HG03432 (cell line): ENCODE data around the gene NADSYN1.

Source experiments
- ATAC-seq: cut with Tn5 transposase; IDR thresholded peaks from one replicate; pipeline ENCODE4 v1.9.1; 2021; ENCODE audit warnings: mild to moderate bottlenecking, moderate library complexity; ENCODE audit not compliant: unreplicated experiment

Gene NADSYN1

GRCh38 chr11:71472941-71473792 is 20.2 kb downstream of the NADSYN1 start:
- ATAC-seq, result no peak

GRCh38 chr11:71473793-71474080 is 20.7 kb downstream of the NADSYN1 start:
- no peak for ATAC-seq

- ATAC-seq, result no peak
Measured at GRCh38 chr11:71474141-71474770, 21.3 kb downstream of the NADSYN1 start.

GRCh38 chr11:71474771-71475483 is 21.9 kb downstream of the NADSYN1 start:
- ATAC-seq, result no peak

- no peak for ATAC-seq
Measured at GRCh38 chr11:71476031-71476430, 23.0 kb downstream of the NADSYN1 start.

- ATAC-seq, result no peak
Measured at GRCh38 chr11:71476926-71477640, 24.1 kb downstream of the NADSYN1 start.

- no peak for ATAC-seq
Measured at GRCh38 chr11:71477641-71478527, 24.9 kb downstream of the NADSYN1 start.

- ATAC-seq, result no peak
Measured at GRCh38 chr11:71478528-71478840, 25.5 kb downstream of the NADSYN1 start.

GRCh38 chr11:71481101-71481960 is 28.3 kb downstream of the NADSYN1 start:
- no peak for ATAC-seq

GRCh38 chr11:71482216-71482615 is 29.2 kb downstream of the NADSYN1 start:
- ATAC-seq, result no peak

GRCh38 chr11:71482746-71483364 is 29.9 kb downstream of the NADSYN1 start:
- ATAC-seq, result no peak

GRCh38 chr11:71483692-71484091 is 30.7 kb downstream of the NADSYN1 start:
- ATAC-seq, result no peak

GRCh38 chr11:71484248-71485062 is 31.5 kb downstream of the NADSYN1 start:
- no peak for ATAC-seq

GRCh38 chr11:71485063-71485399 is 32.0 kb downstream of the NADSYN1 start:
- ATAC-seq, result no peak

- no peak for ATAC-seq
Measured at GRCh38 chr11:71485466-71485865, 32.5 kb downstream of the NADSYN1 start.

GRCh38 chr11:71486320-71486719 is 33.3 kb downstream of the NADSYN1 start:
- no peak for ATAC-seq

GRCh38 chr11:71488681-71489270 is 35.8 kb downstream of the NADSYN1 start:
- no peak for ATAC-seq
